Limb (tissue), 2 donors: Measurements from ENCODE around the gene PIAS2.

Experiments
- DNase-seq, 2 donors: peaks; one replicate each; pipeline ENCODE4 v3.0.0-alpha.2; 2016; ENCODE audit errors: extremely low spot score in 2 of 2

The PIAS2 gene

GRCh38 chr18:46764586-46764985 lies 152.7 kb downstream of the PIAS2 start:
- no peak for DNase-seq

- DNase-seq: no peak
Measured at GRCh38 chr18:46761059-46761769, 156.1 kb downstream of the PIAS2 start.

GRCh38 chr18:46759890-46760289 lies 157.4 kb downstream of the PIAS2 start:
- peak in 1 of 2 donors; percentile 46 for DNase-seq

- DNase-seq: peak in 1 of 2 donors; percentile 66
Measured at GRCh38 chr18:46756559-46757201, 160.6 kb downstream of the PIAS2 start, which contains the start of gene ST8SIA5. Gene ST8SIA5, minus strand, starts transcription at chr18:46757053. Its CDS starts 545 bp downstream, at chr18:46756508.

GRCh38 chr18:46756025-46756558 lies 161.2 kb downstream of the PIAS2 start:
- DNase-seq: peak in 1 of 2 donors; percentile 44

GRCh38 chr18:46755315-46756024 lies 161.8 kb downstream of the PIAS2 start:
- DNase-seq: no peak

GRCh38 chr18:46754661-46755292 lies 162.5 kb downstream of the PIAS2 start:
- DNase-seq: peak in 1 of 2 donors; percentile 36

GRCh38 chr18:46754188-46754587 lies 163.1 kb downstream of the PIAS2 start:
- DNase-seq: no peak
